HG03108 (cell line): Measurements from ENCODE around the gene KDM4C.
A peak's percentile ranks its signal among the peaks of the same experiment; 100 is the strongest.
"Not testable (repeated sequence)": the region's sequence is repeated elsewhere in the genome, so short reads cannot be mapped to it uniquely, and the experiment has no call there.

Source experiments
- ATAC-seq: cut with Tn5 transposase; IDR thresholded peaks from one replicate; pipeline ENCODE4 v1.9.1; 2021; ENCODE audit warnings: moderate library complexity; ENCODE audit not compliant: unreplicated experiment

The KDM4C gene

GRCh38 chr9:7009065-7009464 lies 251.3 kb downstream of the KDM4C start:
- no peak for ATAC-seq

- ATAC-seq, result no peak
Measured at GRCh38 chr9:7011395-7012067, 253.8 kb downstream of the KDM4C start.

DNA sequence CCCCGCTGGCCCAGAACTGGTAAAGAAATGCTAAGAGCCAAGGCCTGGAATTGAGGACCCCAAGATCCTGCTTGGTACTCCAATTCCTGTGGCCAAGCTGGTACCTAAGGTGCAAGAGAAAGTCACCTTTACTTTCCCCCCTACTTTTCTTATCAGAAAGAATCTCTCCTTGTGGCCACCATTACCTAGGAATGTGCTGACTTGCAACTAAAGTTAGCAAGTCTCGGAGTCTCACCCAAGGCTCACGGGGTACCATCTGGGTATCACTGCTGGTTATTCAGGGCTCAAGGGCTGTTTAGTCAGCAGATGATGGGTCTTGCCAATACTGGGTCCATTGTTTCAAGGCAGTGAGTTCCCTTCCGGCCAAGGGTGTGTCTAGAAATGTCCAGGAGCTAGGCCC lies 270.2 kb downstream of the KDM4C start:
- no peak for ATAC-seq

GRCh38 chr9:7028591-7028990 lies 270.8 kb downstream of the KDM4C start:
- ATAC-seq, result no peak

DNA sequence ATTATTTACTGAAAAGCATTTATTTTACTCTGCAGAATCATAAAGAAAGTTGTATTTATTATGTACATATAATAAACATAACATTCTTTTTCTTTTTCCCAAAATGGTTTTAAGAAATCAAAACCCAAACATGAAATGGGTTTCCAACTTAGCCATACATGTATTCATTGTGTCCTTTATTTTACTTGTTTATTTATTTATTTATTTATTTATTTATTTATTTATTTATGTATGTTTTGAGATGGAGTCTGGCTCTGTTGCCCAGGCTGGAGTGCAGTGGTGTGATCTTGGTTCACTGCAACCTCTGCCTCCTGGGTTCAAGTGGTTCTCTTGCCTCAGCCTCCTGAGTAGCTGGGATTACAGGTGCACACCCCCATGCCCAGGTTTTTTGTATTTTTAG lies 273.2 kb downstream of the KDM4C start:
- ATAC-seq, result not testable (repeated sequence)

GRCh38 chr9:7033076-7034045 lies 275.6 kb downstream of the KDM4C start:
- ATAC-seq, result no peak

DNA sequence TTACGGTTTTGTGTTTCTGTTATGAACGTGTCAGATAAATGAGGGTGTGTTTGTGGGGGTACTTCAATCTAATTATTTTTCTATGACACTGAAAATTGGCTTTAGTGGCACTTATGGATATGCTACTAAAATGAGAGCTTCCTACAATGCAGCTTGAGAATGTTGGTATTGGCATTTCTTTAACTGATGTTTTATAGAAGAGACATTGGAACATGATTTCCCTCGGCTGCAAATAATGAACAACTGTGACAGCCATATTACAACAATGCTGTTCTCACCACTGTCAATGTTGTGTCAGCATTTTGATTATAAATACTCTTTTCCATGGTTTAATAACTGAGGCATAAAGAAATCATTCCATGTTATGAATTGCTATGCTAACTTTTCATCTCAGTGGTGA lies 279.4 kb downstream of the KDM4C start:
- no peak for ATAC-seq

GRCh38 chr9:7042124-7042523 lies 284.4 kb downstream of the KDM4C start:
- ATAC-seq, result no peak

DNA sequence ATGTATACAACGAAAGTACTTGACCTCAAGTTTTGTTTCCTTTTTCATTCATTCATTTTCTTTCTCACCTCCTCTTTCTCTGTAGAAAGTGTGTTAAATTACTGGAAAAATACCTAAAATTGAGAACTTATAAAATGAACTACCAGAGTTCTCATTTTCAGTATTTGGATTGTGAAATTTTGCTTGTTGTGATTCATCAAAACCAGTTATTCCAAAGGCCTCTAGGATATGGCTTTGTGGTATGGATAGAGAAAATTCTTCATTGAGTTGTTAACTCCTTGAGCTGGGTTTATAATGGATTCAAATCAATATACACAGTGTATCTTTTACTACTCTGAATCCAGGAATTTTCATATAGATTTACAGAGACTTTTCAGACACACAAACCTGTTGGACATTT lies 287.6 kb downstream of the KDM4C start:
- ATAC-seq, result no peak

GRCh38 chr9:7051711-7052110 lies 293.9 kb downstream of the KDM4C start:
- ATAC-seq, result no peak

DNA sequence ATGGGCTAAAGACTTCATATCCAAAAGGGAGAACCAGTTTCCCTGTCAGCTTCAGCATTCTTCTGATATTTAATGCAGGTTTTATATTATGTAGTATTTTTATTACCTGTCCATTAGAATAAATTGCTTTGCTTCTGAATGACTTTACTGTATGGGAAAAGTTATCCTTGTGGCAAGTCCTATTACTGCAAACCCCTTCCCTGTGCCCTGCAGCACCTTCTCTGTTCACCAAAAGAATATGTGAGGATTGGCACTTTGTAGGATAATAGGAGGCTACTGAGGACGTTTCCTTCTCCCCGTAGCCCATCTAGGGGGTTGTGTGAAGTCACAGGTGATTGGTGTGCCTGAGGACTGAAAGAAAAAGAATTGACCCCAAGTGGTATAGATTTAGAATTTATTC lies 296.1 kb downstream of the KDM4C start:
- ATAC-seq, result no peak

- ATAC-seq, result peak; percentile 40
Measured at GRCh38 chr9:7055171-7055903, 297.6 kb downstream of the KDM4C start.

DNA sequence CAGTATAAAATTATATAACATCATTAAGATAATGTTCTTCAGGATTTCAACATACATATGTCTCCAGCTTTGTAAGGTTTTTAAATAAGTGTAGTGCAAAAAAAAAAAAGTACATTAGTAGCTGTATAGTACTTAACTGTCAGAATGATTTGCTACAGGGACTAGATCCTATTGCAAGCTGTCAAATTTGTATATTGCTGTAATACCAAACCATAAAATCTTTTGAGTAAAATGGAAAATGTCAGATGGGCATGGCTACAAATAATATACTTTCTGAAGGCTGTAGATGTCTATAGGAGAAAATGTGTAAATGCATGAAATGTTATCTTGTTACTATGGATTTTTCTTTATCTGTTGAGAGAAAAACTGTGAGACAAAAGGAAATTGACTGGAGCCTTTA lies 298.5 kb downstream of the KDM4C start:
- ATAC-seq, result no peak

DNA sequence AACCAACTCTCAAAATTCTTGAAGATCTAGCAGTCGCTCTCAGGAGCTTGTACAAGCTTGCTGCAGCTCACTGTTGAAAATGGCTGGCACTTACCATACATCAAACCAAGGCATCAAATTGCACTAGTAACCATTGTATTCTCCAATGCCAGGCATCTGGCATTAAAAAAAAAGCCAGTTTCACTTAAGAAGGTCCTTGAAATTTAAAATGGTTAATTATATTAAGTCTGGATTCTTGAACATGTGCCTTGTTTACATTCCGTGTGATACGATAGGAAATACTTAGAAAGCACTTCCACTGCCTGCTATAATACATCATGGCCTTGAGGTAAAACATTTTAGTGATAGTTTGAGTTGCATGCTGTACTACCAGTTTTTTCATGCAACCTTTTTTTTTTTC lies 300.7 kb downstream of the KDM4C start:
- ATAC-seq, result no peak

DNA sequence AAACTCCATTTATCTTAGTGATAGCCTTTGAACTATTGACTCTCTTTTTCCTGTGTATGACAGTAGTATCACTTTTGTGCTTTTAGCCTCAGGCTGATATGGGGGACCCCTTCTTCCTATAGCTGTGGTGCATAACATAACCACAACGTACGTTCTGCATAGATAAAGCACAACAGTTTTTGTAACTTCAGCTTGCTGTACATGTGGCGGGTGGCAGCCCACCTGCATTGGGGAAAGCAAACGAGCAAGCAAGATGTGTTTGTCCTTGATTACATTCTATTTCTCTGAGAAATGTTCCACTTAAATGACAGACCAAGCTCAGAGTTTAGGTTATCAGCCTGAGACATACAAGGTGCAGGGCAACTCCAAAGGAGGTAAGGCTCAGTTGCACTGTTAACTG lies 309.4 kb downstream of the KDM4C start:
- ATAC-seq, result no peak

DNA sequence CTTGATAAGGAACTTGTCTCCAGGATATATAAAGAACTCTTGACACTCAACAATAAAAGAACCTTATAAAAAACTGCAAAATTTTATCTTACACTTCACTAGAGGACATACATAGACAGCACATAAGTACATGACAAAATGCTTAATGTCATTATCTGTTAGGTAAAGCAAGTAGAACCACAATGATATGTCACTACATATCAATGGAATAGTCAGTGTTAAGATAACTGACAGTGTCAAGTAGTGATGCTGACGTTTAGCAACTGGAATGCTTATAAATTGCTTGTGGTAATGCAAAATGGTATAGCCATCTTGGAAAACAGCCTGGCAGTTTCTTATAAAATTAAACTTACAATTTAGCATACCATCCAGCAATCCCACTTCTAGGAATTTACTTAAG lies 314.1 kb downstream of the KDM4C start:
- ATAC-seq, result no peak

GRCh38 chr9:7073706-7074105 lies 315.9 kb downstream of the KDM4C start:
- ATAC-seq, result no peak

DNA sequence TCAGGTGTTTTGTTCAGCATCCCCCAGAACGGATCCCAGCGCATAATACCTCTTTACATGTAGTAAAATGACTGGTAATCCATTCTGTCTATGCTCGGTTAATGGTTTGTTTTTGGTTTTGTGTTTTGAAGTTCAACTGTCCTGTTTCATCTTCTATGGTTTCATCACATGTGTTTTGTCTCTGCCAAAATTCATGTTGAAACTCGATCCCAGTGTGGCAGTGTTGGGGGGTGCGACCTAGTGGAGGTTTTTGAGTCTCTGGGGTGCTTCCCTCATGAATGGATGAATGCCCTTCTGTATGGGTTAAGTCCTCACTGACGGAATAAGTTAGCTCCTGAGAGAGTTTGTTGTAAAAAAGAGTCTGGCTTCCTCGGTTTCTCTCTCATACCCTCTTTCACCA lies 317.4 kb downstream of the KDM4C start:
- ATAC-seq, result no peak

GRCh38 chr9:7079051-7079450 lies 321.3 kb downstream of the KDM4C start:
- ATAC-seq, result no peak

DNA sequence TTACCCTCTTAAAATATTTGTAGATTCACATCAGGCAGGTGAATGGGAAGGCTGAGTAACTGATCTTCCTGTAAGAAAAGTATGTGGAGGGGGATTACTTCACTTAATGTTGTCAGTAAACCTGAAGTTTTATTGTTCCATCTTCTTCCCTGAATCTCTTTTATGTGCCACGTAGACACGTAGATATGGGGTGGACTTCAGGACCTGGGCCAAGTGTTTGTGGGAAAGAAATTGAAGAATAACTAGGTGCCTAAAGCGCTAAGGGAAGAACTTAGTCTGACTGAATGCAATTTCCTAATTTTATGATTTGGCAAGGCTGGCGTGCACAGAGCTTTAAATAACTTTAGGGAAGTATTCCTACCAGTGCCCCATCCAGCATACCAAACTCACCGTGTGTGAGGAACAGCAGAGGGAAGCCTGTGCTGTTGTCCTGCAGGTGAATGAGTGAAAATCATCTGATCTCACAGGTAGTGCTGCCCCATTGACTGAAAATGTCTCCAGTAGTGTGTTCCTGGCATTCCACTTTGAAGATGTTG lies 323.4 kb downstream of the KDM4C start:
- no peak for ATAC-seq

- ATAC-seq, result no peak
Measured at GRCh38 chr9:7083192-7083591, 325.4 kb downstream of the KDM4C start.
